Left forelimb (tissue), 1 donor: ENCODE results near the gene DENND2A.
"Not testable (repeated sequence)": the region's sequence is repeated elsewhere in the genome, so short reads cannot be mapped to it uniquely, and the experiment has no call there.

ENCODE experiments used
- DNase-seq: peaks from one replicate; pipeline ENCODE4 v3.0.0-alpha.2; 2018; ENCODE audit warnings: low spot score

Gene DENND2A

DNA sequence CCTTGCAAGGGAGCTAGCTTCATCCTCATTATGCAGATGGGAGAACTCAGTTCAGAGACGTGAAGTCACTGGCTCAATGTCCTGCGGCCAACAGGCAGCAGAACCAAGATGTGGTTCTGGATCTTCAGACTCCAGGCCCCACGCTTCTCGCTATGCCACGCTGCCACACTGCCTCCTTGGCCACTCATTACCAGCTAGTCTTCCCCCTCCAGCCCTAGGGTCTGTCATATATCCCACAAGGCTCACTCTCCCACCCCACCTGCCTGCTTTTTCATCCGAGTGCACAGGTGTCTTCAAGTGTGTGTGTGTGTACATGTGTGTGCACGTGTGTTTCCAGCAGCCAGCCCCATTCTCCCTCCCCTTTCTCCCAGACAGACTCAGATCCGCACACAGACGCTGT lies 53.4 kb downstream of the DENND2A start:
- DNase-seq = no peak

- DNase-seq = no peak
Measured at GRCh38 chr7:140586516-140586915, 54.1 kb downstream of the DENND2A start.

GRCh38 chr7:140585333-140585732 lies 55.3 kb downstream of the DENND2A start:
- DNase-seq = no peak

GRCh38 chr7:140584195-140584851 lies 56.3 kb downstream of the DENND2A start:
- no peak for DNase-seq

- no peak for DNase-seq
Measured at GRCh38 chr7:140581411-140581810, 59.2 kb downstream of the DENND2A start.

- DNase-seq = no peak
Measured at GRCh38 chr7:140577651-140578050, 63.0 kb downstream of the DENND2A start.

GRCh38 chr7:140576589-140576988 lies 64.0 kb downstream of the DENND2A start:
- DNase-seq = no peak

GRCh38 chr7:140571538-140572122 lies 69.0 kb downstream of the DENND2A start:
- no peak for DNase-seq

DNA sequence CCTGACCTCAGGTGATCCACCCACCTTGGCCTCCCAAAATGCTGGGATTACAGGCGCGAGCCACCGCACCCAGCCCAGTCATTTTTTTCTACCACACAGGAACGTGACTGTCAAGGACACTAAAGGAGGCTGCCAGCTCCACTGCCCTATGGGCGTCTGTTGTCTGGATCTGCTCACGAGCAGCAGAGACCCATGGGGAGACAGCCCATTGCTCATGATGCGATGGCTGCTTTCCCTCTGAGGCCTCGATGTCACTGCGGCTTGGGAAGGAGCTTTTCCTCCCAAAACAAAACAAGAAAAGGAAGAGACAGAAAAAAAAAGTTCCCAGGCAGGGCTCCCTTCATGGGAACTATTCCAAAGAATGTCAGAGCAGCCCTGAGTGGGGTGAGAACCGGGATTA lies 70.5 kb downstream of the DENND2A start:
- no peak for DNase-seq

- no peak for DNase-seq
Measured at GRCh38 chr7:140568021-140568813, 72.4 kb downstream of the DENND2A start.

DNA sequence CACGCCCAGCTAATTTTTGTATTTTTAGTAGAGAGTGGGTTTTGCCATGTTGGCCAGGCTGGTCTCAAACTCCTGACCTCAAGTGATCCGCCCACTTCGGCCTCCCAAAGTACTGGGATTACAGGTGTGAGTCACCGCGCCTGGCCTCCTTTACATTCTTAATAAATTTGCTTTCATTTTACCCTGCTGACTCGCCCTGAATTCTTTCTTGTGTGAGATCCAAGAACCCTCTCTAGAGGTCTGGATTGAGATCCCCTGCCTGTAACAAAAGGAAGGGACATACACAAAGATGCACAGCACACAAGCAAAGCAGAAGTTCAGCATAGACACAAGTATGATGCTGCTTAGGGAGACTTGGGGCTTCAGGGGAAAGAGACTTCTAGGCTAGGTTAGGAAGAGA lies 74.4 kb downstream of the DENND2A start:
- not testable (repeated sequence) for DNase-seq

DNA sequence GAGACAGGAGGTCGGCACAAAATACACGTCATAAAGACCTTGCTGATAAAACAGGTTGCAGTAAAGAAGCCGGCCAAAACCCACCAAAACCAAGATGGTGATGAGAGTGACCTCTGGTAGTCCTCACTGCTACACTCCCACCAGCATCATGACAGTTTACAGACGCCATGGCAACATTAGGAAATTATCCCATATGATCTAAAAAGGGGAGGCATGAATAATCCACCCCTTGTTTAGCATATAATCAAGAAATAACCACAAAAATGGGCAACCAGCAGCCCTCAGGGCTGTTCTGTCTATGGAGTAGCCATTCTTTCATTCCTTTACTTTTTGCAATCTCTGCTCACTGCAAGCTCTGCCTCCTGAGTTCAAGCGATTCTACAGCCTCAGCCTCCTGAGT lies 74.9 kb downstream of the DENND2A start:
- not testable (repeated sequence) for DNase-seq

DNA sequence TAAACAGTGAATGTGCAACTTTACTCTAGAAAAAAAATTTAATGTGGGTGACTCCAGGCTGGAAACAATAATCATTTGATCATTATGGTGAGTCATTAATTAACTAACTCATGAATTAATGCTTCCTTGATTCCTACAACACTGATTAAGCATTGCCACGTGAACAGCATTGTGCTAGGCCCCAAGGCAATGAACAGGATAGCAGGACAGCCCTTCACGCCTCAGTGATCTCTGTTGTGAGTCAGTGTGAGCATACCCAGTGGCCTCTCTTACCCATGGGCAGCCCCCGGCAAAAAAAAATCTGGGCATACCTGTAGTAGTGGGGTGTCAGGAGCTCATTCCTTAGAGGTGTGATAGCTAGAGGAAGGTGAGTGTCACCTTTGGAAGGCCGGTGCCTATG lies 76.0 kb downstream of the DENND2A start:
- no peak for DNase-seq

DNA sequence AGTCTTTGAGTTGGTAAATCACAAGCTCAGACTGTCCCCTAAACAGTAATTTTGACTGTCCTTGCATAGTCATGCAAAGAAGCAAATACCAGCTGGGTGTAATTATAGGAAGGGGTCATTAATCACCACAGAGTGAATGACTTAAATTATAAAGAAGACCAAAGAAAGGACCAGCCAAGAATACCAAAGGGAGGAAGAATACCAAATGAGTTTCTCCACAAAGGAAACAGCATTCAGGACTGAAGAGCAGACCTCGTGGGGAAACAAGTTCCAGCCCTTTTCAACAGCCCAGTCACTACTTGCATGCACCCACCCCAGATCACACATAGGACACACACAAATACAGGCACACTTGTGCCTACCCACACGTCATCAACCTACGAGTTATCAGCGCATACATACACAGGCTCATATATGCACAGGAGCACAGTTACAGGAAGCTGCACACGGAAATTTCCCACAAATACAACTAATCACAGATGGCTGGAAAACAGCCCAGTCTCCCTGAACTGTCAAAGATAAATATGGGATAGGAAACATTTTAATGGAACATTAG lies 77.6 kb downstream of the DENND2A start:
- DNase-seq = no peak

- no peak for DNase-seq
Measured at GRCh38 chr7:140559410-140559809, 81.2 kb downstream of the DENND2A start.

DNA sequence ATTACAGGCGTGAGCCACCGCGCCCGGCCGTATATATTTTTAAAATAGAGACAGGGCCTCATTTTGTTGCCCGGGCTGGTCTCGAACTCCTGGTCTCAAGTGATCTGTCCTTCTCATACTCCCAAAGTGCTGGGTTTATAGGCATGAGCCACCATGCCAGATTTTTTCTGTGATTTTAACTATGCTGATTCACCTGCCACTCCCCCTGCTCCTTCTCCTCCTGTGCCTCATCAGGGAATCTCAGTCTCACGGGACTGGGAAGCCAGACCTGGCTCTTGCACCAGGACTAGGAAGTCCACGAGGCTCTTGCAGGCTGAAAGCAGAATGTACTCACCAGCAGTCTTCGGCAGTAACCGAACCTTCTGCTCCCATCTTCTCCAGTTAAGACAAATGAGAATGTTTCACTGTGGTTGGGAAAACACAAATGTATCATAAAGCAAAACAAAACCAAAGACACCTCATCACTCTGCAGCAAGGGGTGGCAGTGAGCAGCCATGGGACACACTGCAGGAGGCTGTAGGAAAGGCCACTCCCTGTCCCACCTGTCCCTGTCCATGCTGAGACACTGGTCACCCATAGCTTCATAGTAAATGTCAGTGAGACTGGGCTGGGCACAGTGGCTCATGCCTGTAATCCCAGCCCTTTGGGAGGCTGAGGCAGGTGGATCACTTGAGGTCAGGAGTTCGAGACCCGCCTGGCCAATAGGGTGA lies 82.6 kb downstream of the DENND2A start:
- no peak for DNase-seq

- DNase-seq = no peak
Measured at GRCh38 chr7:140557069-140557468, 83.5 kb downstream of the DENND2A start.

GRCh38 chr7:140553236-140553635 lies 87.4 kb downstream of the DENND2A start:
- not testable (repeated sequence) for DNase-seq

DNA sequence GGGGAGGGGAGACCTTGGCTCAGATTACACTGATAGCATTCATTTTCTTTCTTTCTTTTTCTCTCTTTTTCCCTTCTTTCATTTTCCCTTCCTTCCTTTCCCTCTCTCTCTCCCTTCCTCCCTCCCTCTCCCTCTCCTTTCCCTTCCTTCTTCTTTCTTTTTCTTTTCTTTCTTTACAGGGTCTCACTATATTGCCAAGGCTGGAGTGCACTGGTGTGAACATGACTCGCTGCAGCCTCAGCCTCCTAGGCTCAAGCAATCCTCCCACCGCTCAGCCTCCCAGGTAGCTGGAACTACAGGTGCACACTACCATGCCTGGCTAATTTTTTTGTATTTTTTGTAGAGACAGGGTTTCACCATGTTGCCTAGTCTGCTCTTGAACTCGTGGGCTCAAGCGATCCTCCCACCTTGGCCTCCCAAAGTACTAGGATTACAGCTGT lies 88.4 kb downstream of the DENND2A start:
- DNase-seq = no peak

DNA sequence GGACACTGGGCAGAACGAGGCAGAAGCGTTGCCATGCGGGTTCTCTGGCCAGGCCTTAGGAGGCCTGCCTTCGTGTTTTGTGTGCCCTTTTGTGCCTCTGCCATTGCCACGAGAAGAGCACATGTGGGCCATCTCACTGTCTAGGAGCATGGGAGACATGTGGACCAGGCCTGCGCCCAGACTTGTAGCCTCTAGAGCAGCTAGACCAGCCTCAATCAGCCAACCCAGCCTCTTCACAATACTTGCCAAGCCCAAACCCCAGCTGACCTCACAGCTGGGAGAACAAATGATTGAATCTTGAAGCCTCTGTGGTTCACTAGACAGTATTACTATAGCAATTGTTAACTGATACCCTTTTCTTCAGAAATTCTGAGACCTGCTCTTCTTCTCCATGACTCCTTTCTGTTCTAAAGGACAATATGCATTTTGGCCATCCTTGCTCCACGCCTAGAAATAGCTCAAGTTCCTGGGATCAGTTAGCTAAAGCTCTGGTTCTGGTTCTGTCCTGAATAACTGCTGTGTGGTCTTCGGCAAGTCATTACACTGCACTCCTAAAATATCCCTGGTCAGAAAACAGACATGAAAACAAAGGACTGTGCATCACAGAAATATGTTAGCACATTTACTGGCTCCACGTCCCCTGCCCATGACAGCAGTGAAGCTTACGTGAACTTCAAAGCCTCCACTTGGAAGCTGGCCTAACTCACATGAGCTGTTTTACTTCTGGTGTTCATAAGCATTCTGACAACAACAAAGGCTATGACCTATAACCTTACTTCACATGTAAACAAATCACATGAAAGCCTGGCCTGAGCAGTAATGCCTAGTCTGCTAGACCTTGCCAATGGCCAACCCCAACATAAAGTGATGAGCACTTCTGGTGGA lies 89.0 kb downstream of the DENND2A start:
- no peak for DNase-seq

- DNase-seq = no peak
Measured at GRCh38 chr7:140546947-140547346, 93.7 kb downstream of the DENND2A start.
